Fibroblast of lung (primary cell): ENCODE measurements around the gene OR8H2. TPM values are rescaled to one million over a fixed set of nuclear protein-coding genes. Genes with fewer than 3 reads are reported as not detected.

Source experiments
- DNase-seq, 2 donors: peaks; one replicate each; pipeline versions ENCODE4 v3.0.0 to v3.0.0-alpha.2; 2010; ENCODE audit warnings: low read depth in 2 of 2
- H2AFZ ChIP-seq: 2 replicates; pipeline ENCODE4 v1.5.1; 2012; ENCODE audit warnings: low read length, control low read depth, inconsistent platforms
- H3K27ac ChIP-seq: 2 replicates; pipeline ENCODE4 v1.5.1; 2011; ENCODE audit warnings: low read length, control low read depth; ENCODE audit not compliant: insufficient read depth
- H3K27me3 ChIP-seq: 2 replicates; pipeline ENCODE4 v1.5.1; 2011; ENCODE audit warnings: mild to moderate bottlenecking, low read length; ENCODE audit not compliant: control insufficient read depth, insufficient read depth
- H3K36me3 ChIP-seq: 2 replicates; pipeline ENCODE4 v1.5.1; 2011; ENCODE audit warnings: low read length; ENCODE audit not compliant: control insufficient read depth, insufficient read depth
- H3K4me1 ChIP-seq: 2 replicates; pipeline ENCODE4 v1.5.1; 2011; ENCODE audit warnings: low read length; ENCODE audit not compliant: control insufficient read depth, insufficient read depth; ENCODE audit errors: extremely low read depth
- H3K4me2 ChIP-seq: 2 replicates; pipeline ENCODE4 v1.5.1; 2011; ENCODE audit warnings: low read length, control low read depth; ENCODE audit not compliant: insufficient read depth; ENCODE audit errors: extremely low read depth
- H3K4me3 ChIP-seq, 4 experiments: fragments of 200-600 bp in 1 of 4; sonication (generic) in 1 of 4; replicated peaks in 1 of 4; 2 replicates each; pipeline ENCODE4 v1.5.1; 2011 to 2016; ENCODE audit warnings: low read length in 4 of 4, low read depth in 3 of 4, mild to moderate bottlenecking in 3 of 4, control low read depth in 2 of 4, inconsistent platforms in 1 of 4, mixed read lengths in 1 of 4; ENCODE audit not compliant: insufficient read depth in 1 of 4; ENCODE audit errors: control extremely low read depth in 1 of 4
- H3K79me2 ChIP-seq: 2 replicates; pipeline ENCODE4 v1.5.1; 2012; ENCODE audit warnings: mild to moderate bottlenecking, low read length, inconsistent platforms; ENCODE audit not compliant: control insufficient read depth, insufficient read depth
- H3K9ac ChIP-seq: 2 replicates; pipeline ENCODE4 v1.5.1; 2011; ENCODE audit warnings: mild to moderate bottlenecking, low read length, control low read depth; ENCODE audit not compliant: insufficient read depth
- H3K9me3 ChIP-seq: 2 replicates; pipeline ENCODE4 v1.5.1; 2012; ENCODE audit warnings: low read depth, low read length; ENCODE audit not compliant: control insufficient read depth, insufficient read depth
- H4K20me1 ChIP-seq: 2 replicates; pipeline ENCODE4 v1.5.1; 2011; ENCODE audit warnings: low read length; ENCODE audit not compliant: control insufficient read depth, insufficient read depth; ENCODE audit errors: extremely low read depth
- CTCF ChIP-seq, 2 donors: IDR thresholded peaks in 1 of 2; conservative IDR thresholded peaks in 1 of 2; 1 replicate in 1 of 2; 2 replicates in 1 of 2; pipeline ENCODE4 v1.5.1; 2011 to 2012; ENCODE audit warnings: low read length in 2 of 2, control low read depth in 1 of 2, inconsistent platforms in 1 of 2, low read depth in 1 of 2, mild to moderate bottlenecking in 1 of 2
- EZH2 ChIP-seq: IDR thresholded peaks from 2 replicates; pipeline ENCODE4 v1.5.1; 2012; ENCODE audit warnings: low read length, control low read depth, mild to moderate bottlenecking; ENCODE audit errors: missing control alignments
- polyA plus RNA-seq, 2 donors: library from polyadenylated mRNA; depleted of rRNA in 1 of 2; stranded (reverse) in 1 of 2; unstranded in 1 of 2; fragments of >200 nt; gene quantifications; 2 replicates each; pipeline ENCODE4 v1.2.1, GENCODE V29; 2011 to 2012; ENCODE audit warnings: missing spikeins in 1 of 2
- total RNA-seq: library from RNA; depleted of rRNA; stranded (reverse); fragments of >200 nt; gene quantifications from 2 replicates; pipeline ENCODE4 v1.2.1, GENCODE V29; 2014

OR8H2 gene
- total and polyA plus RNA-seq, 2 donors (not counting 1 experiment from before 2014, with no cell fraction given): not detected

- Histone ChIP-seq H3K79me2 (no peaks in the 10 kb centered on the region), H3K9me3 (no peaks in the 10 kb centered on the region), H3K36me3 (no peaks in the 10 kb centered on the region), H3K27ac (no peak overlapping the region), H4K20me1 (no peaks in the 10 kb centered on the region), H3K4me2 (no peak overlapping the region), H3K4me3 (no peak overlapping the region), H2AFZ (no peak overlapping the region), H3K4me1 (no peaks in the 10 kb centered on the region), H3K27me3 (no peaks in the 10 kb centered on the region), H3K9ac (no peak overlapping the region)
- no peak for DNase-seq
- no peak for TF ChIP-seq EZH2
- no peak for TF ChIP-seq CTCF (conservative IDR thresholded peaks at IDR 0.05 in 1 of 2, IDR thresholded peaks at IDR 0.05 in 1 of 2; ENCODE audit: low read depth in 1 of 2, low read length in 2 of 2)
Measured at GRCh38 chr11:56151376-56151775, 47.9 kb downstream of the OR8H2 start.

GRCh38 chr11:56152333-56152732, 48.8 kb downstream of the OR8H2 start:
- H3K9ac ChIP-seq: no peak overlapping the region
- no peaks in the 10 kb centered on the region for H3K79me2 ChIP-seq
- no peak for DNase-seq
- H3K4me3 ChIP-seq: no peak overlapping the region
- TF ChIP-seq CTCF (conservative IDR thresholded peaks at IDR 0.05 in 1 of 2, IDR thresholded peaks at IDR 0.05 in 1 of 2; ENCODE audit: low read depth in 1 of 2, low read length in 2 of 2): no peak
- TF ChIP-seq EZH2: no peak
- H3K4me2 ChIP-seq: no peak overlapping the region
- H4K20me1 ChIP-seq: no peaks in the 10 kb centered on the region
- no peak overlapping the region for H3K27ac ChIP-seq
- no peaks in the 10 kb centered on the region for H3K36me3 ChIP-seq
- no peaks in the 10 kb centered on the region for H3K9me3 ChIP-seq
- no peaks in the 10 kb centered on the region for H3K27me3 ChIP-seq
- H2AFZ ChIP-seq: no peak overlapping the region
- H3K4me1 ChIP-seq: no peaks in the 10 kb centered on the region

Other genes with a start within 250 kb of the OR8H2 start
- not detected in 2 replicates for gene TRIM51, start 220.4 kb upstream of the OR8H2 start, total RNA-seq
- gene TRIM51, start 220.4 kb upstream of the OR8H2 start, polyA plus RNA-seq: not detected in 2 replicates
- not detected in 2 replicates for gene OR5W2, start 189.1 kb upstream of the OR8H2 start, total RNA-seq
- not detected in 2 replicates for gene OR5W2, start 189.1 kb upstream of the OR8H2 start, polyA plus RNA-seq
- not detected in 2 replicates for gene OR5I1, start 167.3 kb upstream of the OR8H2 start, total RNA-seq
- not detected in 2 replicates for gene OR5I1, start 167.3 kb upstream of the OR8H2 start, polyA plus RNA-seq
- gene OR10AG1, start 133.7 kb upstream of the OR8H2 start, total RNA-seq: not detected in 2 replicates
- not detected in 2 replicates for gene OR10AG1, start 133.7 kb upstream of the OR8H2 start, polyA plus RNA-seq
- gene OR5F1, start 109.1 kb upstream of the OR8H2 start, total RNA-seq: not detected in 2 replicates
- gene OR5F1, start 109.1 kb upstream of the OR8H2 start, polyA plus RNA-seq: not detected in 2 replicates
- not detected in 2 replicates for gene OR5AS1, start 76.0 kb upstream of the OR8H2 start, total RNA-seq
- gene OR5AS1, start 76.0 kb upstream of the OR8H2 start, polyA plus RNA-seq: not detected in 2 replicates
- under 0.01 TPM in 1 of 2 replicates, not detected in the other for gene OR8I2, start 10.4 kb upstream of the OR8H2 start, total RNA-seq
- gene OR8I2, start 10.4 kb upstream of the OR8H2 start, polyA plus RNA-seq: not detected in 2 replicates
- not detected in 2 replicates for gene OR8H3, start 18.7 kb downstream of the OR8H2 start, total RNA-seq
- not detected in 2 replicates for gene OR8H3, start 18.7 kb downstream of the OR8H2 start, polyA plus RNA-seq
- not detected in 2 replicates for gene OR8J3, start 36.5 kb downstream of the OR8H2 start, total RNA-seq
- gene OR8J3, start 36.5 kb downstream of the OR8H2 start, polyA plus RNA-seq: not detected in 2 replicates
- not detected in 2 replicates for gene OR8K5, start 56.6 kb downstream of the OR8H2 start, total RNA-seq
- not detected in 2 replicates for gene OR8K5, start 56.6 kb downstream of the OR8H2 start, polyA plus RNA-seq
- gene OR5J2, start 72.9 kb downstream of the OR8H2 start, total RNA-seq: not detected in 2 replicates
- not detected in 2 replicates for gene OR5J2, start 72.9 kb downstream of the OR8H2 start, polyA plus RNA-seq
- gene OR5T2, start 130.6 kb downstream of the OR8H2 start, total RNA-seq: not detected in 2 replicates
- gene OR5T2, start 130.6 kb downstream of the OR8H2 start, polyA plus RNA-seq: not detected in 2 replicates
- not detected in 2 replicates for gene OR5T3, start 148.6 kb downstream of the OR8H2 start, total RNA-seq
- gene OR5T3, start 148.6 kb downstream of the OR8H2 start, polyA plus RNA-seq: not detected in 2 replicates
- gene OR5T1, start 170.5 kb downstream of the OR8H2 start, total RNA-seq: not detected in 2 replicates
- not detected in 2 replicates for gene OR5T1, start 170.5 kb downstream of the OR8H2 start, polyA plus RNA-seq
- not detected in 2 replicates for gene OR8H1, start 188.6 kb downstream of the OR8H2 start, total RNA-seq
- gene OR8H1, start 188.6 kb downstream of the OR8H2 start, polyA plus RNA-seq: not detected in 2 replicates
- gene OR8K3, start 211.5 kb downstream of the OR8H2 start, total RNA-seq: not detected in 2 replicates
- gene OR8K3, start 211.5 kb downstream of the OR8H2 start, polyA plus RNA-seq: not detected in 2 replicates
- gene OR8K1, start 242.4 kb downstream of the OR8H2 start, total RNA-seq: not detected in 2 replicates
- gene OR8K1, start 242.4 kb downstream of the OR8H2 start, polyA plus RNA-seq: not detected in 2 replicates